Suppressor macrophage treated with lipopolysaccharide for 4 hours (primary cell): ENCODE data around the gene CBLC.

ENCODE experiments used
- DNase-seq: peaks from one replicate; pipeline ENCODE4 v3.0.0-alpha.2; 2020

The CBLC gene

GRCh38 chr19:44746946-44747738 is 30.5 kb upstream of the CBLC start:
- DNase-seq: peak; percentile 99

GRCh38 chr19:44747739-44748425 is 29.8 kb upstream of the CBLC start:
- DNase-seq: peak; percentile 90

GRCh38 chr19:44748426-44749254 is 29.1 kb upstream of the CBLC start, which contains the start of gene BCL3:
Gene BCL3, plus strand, starts transcription at chr19:44748708. Its CDS starts 83 bp downstream, at chr19:44748791.
- peak; percentile 94 for DNase-seq

- no peak for DNase-seq
Observed at GRCh38 chr19:44749292-44749691, 28.4 kb upstream of the CBLC start.

- DNase-seq: no peak
Observed at GRCh38 chr19:44749994-44750393, 27.7 kb upstream of the CBLC start.

- DNase-seq: no peak
Observed at GRCh38 chr19:44752123-44752815, 25.4 kb upstream of the CBLC start.

GRCh38 chr19:44752816-44753625 is 24.7 kb upstream of the CBLC start:
- peak; percentile 99 for DNase-seq

- DNase-seq: no peak
Observed at GRCh38 chr19:44753626-44753931, 24.1 kb upstream of the CBLC start.

GRCh38 chr19:44753932-44754749 is 23.5 kb upstream of the CBLC start:
- peak; percentile 98 for DNase-seq

- no peak for DNase-seq
Observed at GRCh38 chr19:44754750-44755080, 23.0 kb upstream of the CBLC start.

GRCh38 chr19:44755219-44755618 is 22.5 kb upstream of the CBLC start:
- DNase-seq: peak; percentile 65

GRCh38 chr19:44756089-44756562 is 21.6 kb upstream of the CBLC start:
- no peak for DNase-seq

GRCh38 chr19:44757057-44757734 is 20.5 kb upstream of the CBLC start:
- DNase-seq: no peak

- DNase-seq: no peak
Observed at GRCh38 chr19:44757735-44758505, 19.8 kb upstream of the CBLC start.

GRCh38 chr19:44758596-44758995 is 19.1 kb upstream of the CBLC start:
- no peak for DNase-seq

GRCh38 chr19:44759083-44759804 is 18.4 kb upstream of the CBLC start:
- DNase-seq: no peak

GRCh38 chr19:44762038-44762437 is 15.7 kb upstream of the CBLC start:
- no peak for DNase-seq

GRCh38 chr19:44765033-44765948 is 12.4 kb upstream of the CBLC start:
- DNase-seq: peak; percentile 93
